Trophoblast cell (in vitro differentiated cells and primary cell): ENCODE measurements around the gene RIMS3.
A peak's percentile ranks its signal among the peaks of the same experiment; 100 is the strongest.

Experiments used
- DNase-seq, 2 donors: peaks; one replicate each; pipeline ENCODE4 v3.0.0-alpha.2; 2016
- H2AFZ ChIP-seq: 2 replicates; pipeline ENCODE4 v1.6.1; 2013; ENCODE audit warnings: low read length, moderate library complexity, mild to moderate bottlenecking; ENCODE audit not compliant: insufficient read depth, poor library complexity
- H2AK5ac ChIP-seq: 2 replicates; pipeline ENCODE4 v1.6.1; 2013; ENCODE audit warnings: mild to moderate bottlenecking, low read length
- H2BK120ac ChIP-seq: 2 replicates; pipeline ENCODE4 v1.6.1; 2013; ENCODE audit warnings: low read length, mild to moderate bottlenecking, moderate library complexity; ENCODE audit not compliant: insufficient read depth, poor library complexity
- H2BK12ac ChIP-seq: 2 replicates; pipeline ENCODE4 v1.6.1; 2013; ENCODE audit warnings: mild to moderate bottlenecking, low read length, moderate library complexity
- H2BK5ac ChIP-seq: 2 replicates; pipeline ENCODE4 v1.6.1; 2013; ENCODE audit warnings: low read length, low read depth, moderate library complexity, mild to moderate bottlenecking; ENCODE audit not compliant: poor library complexity
- H3K14ac ChIP-seq: 2 replicates; pipeline ENCODE4 v1.6.1; 2013; ENCODE audit warnings: mild to moderate bottlenecking, low read length
- H3K18ac ChIP-seq: 2 replicates; pipeline ENCODE4 v1.6.1; 2013; ENCODE audit warnings: mild to moderate bottlenecking, low read length
- H3K23ac ChIP-seq: 2 replicates; pipeline ENCODE4 v1.6.1; 2013; ENCODE audit warnings: low read length
- H3K27ac ChIP-seq: 2 replicates; pipeline ENCODE4 v1.5.1; 2013; ENCODE audit warnings: low read depth, mild to moderate bottlenecking, inconsistent platforms, low read length, moderate library complexity
- H3K27me3 ChIP-seq: 2 replicates; pipeline ENCODE4 v1.6.1; 2013; ENCODE audit warnings: inconsistent platforms, mild to moderate bottlenecking, low read length, moderate library complexity; ENCODE audit not compliant: insufficient read depth
- H3K36me3 ChIP-seq, 2 experiments: 1 replicate in 1 of 2; 2 replicates in 1 of 2; pipeline ENCODE4 v1.6.1; 2013; ENCODE audit warnings: low read length in 2 of 2, mild to moderate bottlenecking in 2 of 2, moderate library complexity in 1 of 2; ENCODE audit not compliant: insufficient read depth in 2 of 2, control insufficient read depth in 1 of 2
- H3K4ac ChIP-seq: 2 replicates; pipeline ENCODE4 v1.6.1; 2013; ENCODE audit warnings: low read depth, mild to moderate bottlenecking, low read length, moderate library complexity
- H3K4me1 ChIP-seq, 2 experiments: 1 replicate in 1 of 2; 2 replicates in 1 of 2; pipeline ENCODE4 v1.6.1; 2013; ENCODE audit warnings: low read length in 2 of 2, mild to moderate bottlenecking in 2 of 2, moderate library complexity in 1 of 2; ENCODE audit not compliant: insufficient read depth in 2 of 2, control insufficient read depth in 1 of 2
- H3K4me2 ChIP-seq: 2 replicates; pipeline ENCODE4 v1.6.1; 2013; ENCODE audit warnings: inconsistent platforms, mild to moderate bottlenecking, low read length, moderate library complexity
- H3K4me3 ChIP-seq: 2 replicates; pipeline ENCODE4 v1.5.1; 2013; ENCODE audit warnings: mild to moderate bottlenecking, low read depth, low read length, inconsistent platforms
- H3K79me1 ChIP-seq: one replicate; pipeline ENCODE4 v1.6.1; 2013; ENCODE audit warnings: low read length
- H3K79me2 ChIP-seq: 2 replicates; pipeline ENCODE4 v1.6.1; 2013; ENCODE audit warnings: low read length, mild to moderate bottlenecking; ENCODE audit not compliant: control insufficient read depth, insufficient read depth, poor library complexity
- H3K9ac ChIP-seq: 2 replicates; pipeline ENCODE4 v1.6.1; 2013; ENCODE audit warnings: mild to moderate bottlenecking, low read length
- H3K9me3 ChIP-seq: 2 replicates; pipeline ENCODE4 v1.6.1; 2013; ENCODE audit warnings: low read depth, mild to moderate bottlenecking, control low read depth, inconsistent platforms, low read length; ENCODE audit not compliant: insufficient read depth
- H4K12ac ChIP-seq: 2 replicates; pipeline ENCODE4 v1.6.1; 2013; ENCODE audit warnings: low read depth, mild to moderate bottlenecking, low read length, moderate library complexity
- H4K8ac ChIP-seq: 2 replicates; pipeline ENCODE4 v1.6.1; 2013; ENCODE audit warnings: low read depth, mild to moderate bottlenecking, low read length, moderate library complexity
- H4K91ac ChIP-seq: one replicate; pipeline ENCODE4 v1.6.1; 2013; ENCODE audit warnings: low read depth, mild to moderate bottlenecking, low read length, moderate library complexity
- WGBS: extraction: QIAGEN DNeasy Blood & Tissue Kit; methylation state at CpG from one replicate; pipeline ENCODE4 v1.1.7; 2013; ENCODE audit warnings: missing lambda C conversion rate; ENCODE audit not compliant: insufficient read length, insufficient coverage; ENCODE audit errors: extremely low coverage; 5-methylcytosine and 5-hydroxymethylcytosine counted together

Gene RIMS3

DNA sequence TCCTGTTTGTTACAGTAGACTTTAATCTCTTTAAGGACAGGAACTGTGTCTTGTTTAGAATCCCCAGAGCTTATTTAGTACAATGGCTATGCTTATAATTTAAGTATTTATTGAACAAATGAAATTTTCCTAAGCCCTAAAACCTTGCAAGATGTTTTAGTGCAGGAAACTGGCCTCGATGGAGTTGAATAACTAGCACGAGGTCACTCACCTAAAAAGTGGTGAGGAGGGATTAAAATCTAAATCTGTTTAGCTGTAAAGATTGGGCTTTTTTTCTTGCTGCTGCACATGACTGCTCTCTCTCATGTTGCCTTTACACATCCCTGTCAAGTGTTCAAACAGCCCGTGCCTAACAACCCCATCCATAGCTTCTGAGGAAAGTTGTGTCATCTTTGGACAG lies 36.2 kb upstream of the RIMS3 start:
- WGBS = no CpG with 5 or more reads among the region's 3 CpGs
- Histone ChIP-seq H3K9ac (no peak overlapping the region), H3K79me2 (no peaks in the 10 kb centered on the region)

DNA sequence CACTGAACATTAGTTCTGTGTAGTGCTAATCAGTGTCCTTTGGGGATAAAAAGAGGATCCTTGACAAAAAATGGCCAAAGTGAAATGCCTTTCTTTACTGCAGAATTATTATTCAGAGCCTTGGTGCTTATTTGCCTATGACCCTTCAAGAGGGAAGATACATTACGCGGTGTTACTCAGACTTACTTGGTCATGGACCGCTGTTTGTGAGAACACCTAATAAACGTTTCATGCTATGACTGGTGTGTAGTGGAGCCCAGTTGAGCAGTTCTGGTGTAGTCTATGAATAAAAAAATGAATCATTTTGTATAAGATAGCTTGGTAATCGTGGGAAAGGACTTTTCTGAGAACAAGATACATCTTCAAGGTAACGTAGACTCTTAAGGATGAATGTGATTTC lies 34.3 kb upstream of the RIMS3 start:
- Histone ChIP-seq H3K4me1 (peaks cover 0 to 3% of the 10 kb centered on the region in 2 experiments), H4K8ac (no peak overlapping the region), H3K79me1 (no peaks in the 10 kb centered on the region), H2AK5ac (no peak overlapping the region), H3K14ac (no peak overlapping the region), H3K27ac (no peak overlapping the region), H3K4me3 (no peak overlapping the region), H3K23ac (no peak overlapping the region), H3K36me3 (no peaks in the 10 kb centered on the region), H3K79me2 (no peaks in the 10 kb centered on the region), H3K9me3 (no peaks in the 10 kb centered on the region), H2BK120ac (no peak overlapping the region), H4K91ac (no peak overlapping the region), H4K12ac (no peak overlapping the region), H3K27me3 (no peaks in the 10 kb centered on the region), H3K9ac (no peak overlapping the region), H2BK5ac (no peak overlapping the region), H3K4me2 (no peak overlapping the region), H3K4ac (no peak overlapping the region), H2AFZ (no peak overlapping the region), H2BK12ac (no peak overlapping the region), H3K18ac (no peak overlapping the region)
- WGBS = no CpG with 5 or more reads among the region's 6 CpGs
- no peak for DNase-seq

More for the DNA sequence above, 36.2 kb upstream of the RIMS3 start:
- Histone ChIP-seq H3K4ac (peak overlapping the region; percentile 55), H3K79me1 (no peaks in the 10 kb centered on the region), H3K4me2 (no peak overlapping the region), H2BK5ac (no peak overlapping the region), H4K91ac (no peak overlapping the region), H2BK120ac (no peak overlapping the region), H2AK5ac (no peak overlapping the region), H4K12ac (no peak overlapping the region), H3K36me3 (no peaks in the 10 kb centered on the region), H3K23ac (no peak overlapping the region), H3K9me3 (no peaks in the 10 kb centered on the region), H2AFZ (no peak overlapping the region), H3K4me1 (no peaks in the 10 kb centered on the region), H3K27me3 (no peaks in the 10 kb centered on the region), H3K27ac (no peak overlapping the region), H3K4me3 (no peak overlapping the region), H3K14ac (no peak overlapping the region), H3K18ac (no peak overlapping the region), H4K8ac (no peak overlapping the region), H2BK12ac (no peak overlapping the region)
- no peak for DNase-seq

DNA sequence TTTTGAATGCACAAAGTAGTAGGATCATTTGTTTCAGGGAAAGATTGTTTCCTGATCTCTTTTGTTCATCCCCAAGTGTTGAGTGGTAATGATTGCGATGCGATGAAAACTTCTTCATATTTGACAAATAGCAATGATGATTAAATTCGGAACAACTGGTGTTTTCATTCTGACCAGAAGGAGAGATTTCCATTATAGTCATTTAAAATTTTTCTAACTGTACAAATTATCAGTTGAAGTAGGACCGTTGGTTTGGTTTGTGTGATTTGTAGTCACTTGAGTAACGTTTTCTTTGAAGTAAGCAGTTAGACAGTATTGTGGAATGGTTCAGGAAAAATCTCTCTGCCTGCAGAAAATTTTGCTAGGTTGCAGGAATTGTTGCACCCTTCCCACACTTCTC lies 32.0 kb upstream of the RIMS3 start:
- Histone ChIP-seq H3K4ac (peak overlapping the region; percentile 76), H4K91ac (no peak overlapping the region), H3K23ac (no peak overlapping the region), H3K14ac (no peak overlapping the region), H2BK120ac (no peak overlapping the region), H3K18ac (no peak overlapping the region), H3K27me3 (no peaks in the 10 kb centered on the region), H2AK5ac (no peak overlapping the region), H3K27ac (no peak overlapping the region), H3K36me3 (no peaks in the 10 kb centered on the region), H2AFZ (no peak overlapping the region), H3K79me2 (peaks cover 1% of the 10 kb centered on the region), H2BK5ac (no peak overlapping the region), H3K9ac (no peak overlapping the region), H3K4me3 (no peak overlapping the region), H3K4me1 (peaks cover under 1 to 3% of the 10 kb centered on the region in 2 experiments), H3K4me2 (no peak overlapping the region), H4K12ac (no peak overlapping the region), H2BK12ac (no peak overlapping the region), H3K79me1 (peaks cover under 1% of the 10 kb centered on the region), H3K9me3 (no peaks in the 10 kb centered on the region), H4K8ac (no peak overlapping the region)
- WGBS = no CpG with 5 or more reads among the region's 5 CpGs
- no peak for DNase-seq

DNA sequence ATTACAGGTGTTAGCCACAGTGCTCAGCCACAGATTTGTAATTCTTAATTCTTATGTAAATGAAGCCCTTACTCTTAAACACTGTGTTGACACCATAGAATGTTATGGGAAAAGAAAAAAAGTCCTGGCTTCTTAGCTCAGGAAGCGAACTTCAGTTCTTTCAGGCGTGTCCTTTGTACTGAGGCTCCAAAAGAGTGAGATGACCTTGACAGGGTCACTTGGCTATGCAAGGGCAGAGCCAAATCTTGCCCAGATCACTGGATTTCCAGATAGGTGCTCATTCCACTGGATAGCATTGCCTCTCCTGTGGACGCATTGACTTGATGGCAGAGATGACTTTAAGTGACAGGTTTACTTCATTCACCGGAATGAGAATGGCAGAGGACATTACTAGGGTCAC lies 30.8 kb upstream of the RIMS3 start:
- H2BK5ac ChIP-seq = no peak overlapping the region
- H3K9ac ChIP-seq = no peak overlapping the region
- no CpG with 5 or more reads among the region's 4 CpGs for WGBS
- peak overlapping the region; percentile 6 for H3K4ac ChIP-seq
- H2AK5ac ChIP-seq = no peak overlapping the region
- no peak overlapping the region for H2AFZ ChIP-seq
- no peaks in the 10 kb centered on the region for H3K36me3 ChIP-seq
- H2BK12ac ChIP-seq = no peak overlapping the region
- H3K9me3 ChIP-seq = no peaks in the 10 kb centered on the region
- no peak overlapping the region for H3K4me2 ChIP-seq
- peaks cover 9% of the 10 kb centered on the region for H3K79me2 ChIP-seq
- H3K14ac ChIP-seq = no peak overlapping the region
- no peak overlapping the region for H3K23ac ChIP-seq
- H3K4me1 ChIP-seq = peaks cover 2 to 3% of the 10 kb centered on the region in 2 experiments
- H3K79me1 ChIP-seq = peaks cover 10% of the 10 kb centered on the region
- H3K18ac ChIP-seq = no peak overlapping the region
- no peaks in the 10 kb centered on the region for H3K27me3 ChIP-seq
- H3K27ac ChIP-seq = no peak overlapping the region
- no peak for DNase-seq
- H2BK120ac ChIP-seq = no peak overlapping the region
- H4K12ac ChIP-seq = no peak overlapping the region
- H4K8ac ChIP-seq = no peak overlapping the region
- H3K4me3 ChIP-seq = no peak overlapping the region
- no peak overlapping the region for H4K91ac ChIP-seq
